GM18909 (cell line): ENCODE measurements around the gene ALDOA.

Source experiments
- ATAC-seq: cut with Tn5 transposase; IDR thresholded peaks from one replicate; pipeline ENCODE4 v1.9.1; 2021; ENCODE audit warnings: mild to moderate bottlenecking; ENCODE audit not compliant: unreplicated experiment, poor library complexity

ALDOA gene

GRCh38 chr16:30067584-30067916 lies 2.0 kb downstream of the ALDOA start:
- ATAC-seq = no peak

GRCh38 chr16:30068333-30068732 lies 2.8 kb downstream of the ALDOA start:
- no peak for ATAC-seq

DNA sequence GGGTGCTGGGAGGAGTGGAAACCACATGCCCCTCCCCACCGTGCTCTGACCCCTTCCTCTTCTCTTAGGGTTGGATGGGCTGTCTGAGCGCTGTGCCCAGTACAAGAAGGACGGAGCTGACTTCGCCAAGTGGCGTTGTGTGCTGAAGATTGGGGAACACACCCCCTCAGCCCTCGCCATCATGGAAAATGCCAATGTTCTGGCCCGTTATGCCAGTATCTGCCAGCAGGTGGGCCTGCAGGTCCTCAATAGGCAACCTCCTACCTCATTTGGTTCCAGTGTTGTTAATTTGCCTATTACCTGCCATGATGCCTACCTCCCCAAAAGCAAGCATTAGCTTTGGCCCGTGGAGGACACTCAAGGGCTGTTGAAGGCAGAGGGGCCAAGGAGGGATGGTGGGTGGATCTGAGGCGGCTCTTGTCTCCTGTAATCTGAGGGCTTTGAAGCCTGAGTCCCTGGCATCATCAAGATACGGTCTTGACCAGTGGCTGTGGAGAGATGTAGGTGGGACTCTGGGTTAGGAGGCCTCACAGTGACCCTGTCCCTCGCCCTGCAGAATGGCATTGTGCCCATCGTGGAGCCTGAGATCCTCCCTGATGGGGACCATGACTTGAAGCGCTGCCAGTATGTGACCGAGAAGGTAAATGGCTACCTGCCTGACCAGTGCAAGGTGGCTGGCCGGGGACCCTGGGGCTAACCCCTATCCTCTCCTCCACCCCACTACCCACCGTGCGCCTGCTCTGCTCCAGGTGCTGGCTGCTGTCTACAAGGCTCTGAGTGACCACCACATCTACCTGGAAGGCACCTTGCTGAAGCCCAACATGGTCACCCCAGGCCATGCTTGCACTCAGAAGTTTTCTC lies 3.4 kb downstream of the ALDOA start:
- ATAC-seq = no peak

DNA sequence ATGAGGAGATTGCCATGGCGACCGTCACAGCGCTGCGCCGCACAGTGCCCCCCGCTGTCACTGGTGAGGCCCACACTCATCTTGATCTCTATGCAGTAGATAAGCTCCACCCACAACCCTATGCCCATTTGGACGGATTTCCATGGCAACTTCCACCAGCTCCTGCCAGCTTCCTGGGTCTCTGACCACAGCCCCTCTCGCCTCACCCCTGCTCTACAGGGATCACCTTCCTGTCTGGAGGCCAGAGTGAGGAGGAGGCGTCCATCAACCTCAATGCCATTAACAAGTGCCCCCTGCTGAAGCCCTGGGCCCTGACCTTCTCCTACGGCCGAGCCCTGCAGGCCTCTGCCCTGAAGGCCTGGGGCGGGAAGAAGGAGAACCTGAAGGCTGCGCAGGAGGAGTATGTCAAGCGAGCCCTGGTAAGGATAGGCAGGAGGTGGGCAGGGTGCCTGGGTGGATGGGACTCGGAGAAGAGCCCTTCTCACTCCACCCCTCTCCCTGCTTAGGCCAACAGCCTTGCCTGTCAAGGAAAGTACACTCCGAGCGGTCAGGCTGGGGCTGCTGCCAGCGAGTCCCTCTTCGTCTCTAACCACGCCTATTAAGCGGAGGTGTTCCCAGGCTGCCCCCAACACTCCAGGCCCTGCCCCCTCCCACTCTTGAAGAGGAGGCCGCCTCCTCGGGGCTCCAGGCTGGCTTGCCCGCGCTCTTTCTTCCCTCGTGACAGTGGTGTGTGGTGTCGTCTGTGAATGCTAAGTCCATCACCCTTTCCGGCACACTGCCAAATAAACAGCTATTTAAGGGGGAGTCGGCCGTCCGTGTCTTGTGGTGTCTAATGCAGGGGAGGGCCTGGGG lies 4.3 kb downstream of the ALDOA start:
- ATAC-seq = no peak

DNA sequence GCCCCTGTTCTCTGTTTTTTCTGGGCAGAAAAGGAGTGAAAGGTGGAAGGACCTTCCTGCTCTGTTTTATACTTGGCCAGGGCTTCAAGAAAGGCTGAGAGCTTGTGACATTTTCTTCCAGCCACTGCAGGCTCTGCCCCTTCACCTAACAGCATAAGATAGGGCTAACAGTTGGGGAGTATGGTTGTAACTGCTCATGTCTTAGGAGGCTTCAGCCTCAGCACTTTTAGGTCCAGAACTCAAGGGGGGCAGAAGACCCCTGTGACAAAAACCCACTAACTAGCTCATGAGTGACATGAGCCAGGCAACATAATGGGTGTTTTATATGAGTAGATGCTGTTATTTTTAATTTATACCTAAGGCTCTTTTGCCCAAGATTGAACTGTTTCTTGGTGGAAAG lies 4.9 kb downstream of the ALDOA start:
- no peak for ATAC-seq

DNA sequence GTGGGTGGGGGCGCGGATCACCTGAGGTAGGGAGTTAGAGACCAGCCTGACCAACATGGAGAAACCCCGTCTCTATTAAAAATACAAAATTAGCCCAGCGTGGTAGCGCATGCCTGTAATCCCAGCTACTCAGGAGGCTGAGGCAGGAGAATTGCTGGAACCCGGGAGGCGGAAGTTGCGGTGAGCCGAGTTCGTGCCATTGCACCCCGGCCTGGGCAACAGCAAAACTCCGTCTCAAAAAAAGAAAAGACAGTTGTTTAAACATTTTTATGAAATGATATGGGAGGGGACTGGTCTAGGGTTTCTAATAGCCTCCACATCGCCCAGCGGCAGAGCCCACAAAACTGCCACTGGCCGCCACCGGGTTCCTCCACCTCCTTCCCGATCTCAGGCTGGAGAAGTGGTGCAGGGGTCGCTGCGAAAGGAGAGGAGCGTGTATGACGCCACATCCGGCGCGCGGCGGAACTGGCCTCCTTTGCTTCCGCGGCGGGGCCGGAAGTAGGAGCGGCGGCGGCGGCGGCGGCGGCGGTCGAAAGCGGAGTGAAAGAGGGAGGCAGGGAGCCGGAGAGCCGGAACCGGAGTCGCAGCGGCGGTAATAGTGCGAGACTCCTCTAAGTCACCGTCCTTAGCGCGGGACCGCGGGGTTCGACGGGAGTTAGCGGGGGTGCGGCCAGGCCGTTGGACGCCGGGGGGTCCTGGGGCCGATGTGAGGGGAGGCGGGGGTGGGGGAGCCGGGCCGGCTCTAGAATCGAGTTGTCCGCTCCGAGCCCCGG lies 10.1 kb downstream of the ALDOA start, which contains the start of gene PPP4C:
TSS of gene PPP4C (plus strand) at position 492 of the 773 bp plus-strand sequence. CDS start 384 bp downstream, outside the sequence.
- ATAC-seq = peak; percentile 71

DNA sequence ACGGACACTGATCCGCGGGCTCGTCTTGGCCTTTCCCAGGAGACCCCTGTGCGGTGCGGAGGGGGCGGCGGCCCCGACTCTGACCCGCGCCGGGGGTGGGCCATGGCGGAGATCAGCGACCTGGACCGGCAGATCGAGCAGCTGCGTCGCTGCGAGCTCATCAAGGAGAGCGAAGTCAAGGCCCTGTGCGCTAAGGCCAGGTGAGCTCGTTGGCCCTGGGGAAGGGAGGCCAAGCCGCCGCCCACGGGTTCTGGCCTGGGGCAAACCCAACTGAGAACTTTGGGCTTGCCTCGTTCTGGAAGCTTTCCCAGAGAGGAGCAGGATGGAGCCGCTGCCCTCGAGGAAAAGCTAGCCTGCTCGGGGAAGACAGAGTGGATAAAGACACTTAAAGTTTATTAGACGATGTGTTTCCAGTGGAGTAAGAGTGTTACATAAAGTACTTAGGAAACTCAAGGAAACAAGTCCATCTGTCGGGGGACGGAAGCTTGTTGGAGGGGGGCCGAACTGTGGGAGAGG lies 10.8 kb downstream of the ALDOA start:
- peak; percentile 30 for ATAC-seq

DNA sequence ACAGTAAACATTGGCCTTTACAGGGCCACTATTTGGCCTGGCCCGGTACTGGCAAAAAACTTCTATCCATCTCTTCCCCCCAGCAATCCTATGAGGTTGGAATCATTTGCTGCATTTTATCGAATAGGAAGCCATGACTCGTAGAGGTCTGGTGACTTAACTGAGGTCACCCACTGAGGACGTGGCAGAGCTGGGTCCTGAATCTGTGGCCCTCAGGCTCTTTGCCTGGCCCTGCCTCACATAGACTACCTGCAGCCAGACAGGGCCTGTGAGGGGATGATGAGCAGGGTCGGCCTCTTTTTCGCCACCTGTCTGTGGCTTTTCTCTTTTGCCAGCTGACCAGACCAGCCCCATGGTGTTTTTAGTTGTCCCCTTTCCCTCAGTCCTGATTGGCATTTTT lies 12.1 kb downstream of the ALDOA start:
- ATAC-seq = no peak

GRCh38 chr16:30078744-30079143 lies 13.2 kb downstream of the ALDOA start:
- ATAC-seq = no peak

- no peak for ATAC-seq
These were observed 13.9 kb downstream of the ALDOA start for GRCh38 chr16:30079480-30079879.

DNA sequence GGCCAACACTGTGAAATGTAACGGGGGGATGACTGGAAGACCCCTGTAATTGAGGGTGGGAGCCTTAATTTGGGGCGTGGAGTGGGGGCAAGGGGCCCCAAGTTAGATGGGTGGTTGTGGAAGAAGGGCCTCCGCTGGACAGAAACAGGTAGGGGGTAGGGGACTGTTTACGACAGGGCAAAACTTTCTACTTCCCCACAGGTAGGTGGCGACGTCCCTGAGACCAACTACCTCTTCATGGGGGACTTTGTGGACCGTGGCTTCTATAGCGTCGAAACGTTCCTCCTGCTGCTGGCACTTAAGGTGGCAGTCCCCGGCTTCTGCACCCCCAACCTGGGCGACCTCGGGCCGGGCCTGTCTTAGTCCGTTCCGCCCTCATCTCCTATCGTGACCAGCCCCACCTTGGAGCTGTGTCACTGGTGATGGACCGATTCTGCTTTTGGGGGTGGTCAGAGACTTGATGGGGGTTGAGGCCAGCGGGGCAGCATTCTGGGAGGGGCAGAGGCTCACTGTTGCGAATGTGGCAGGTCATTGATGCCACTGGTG lies 17.1 kb downstream of the ALDOA start:
- ATAC-seq = no peak

DNA sequence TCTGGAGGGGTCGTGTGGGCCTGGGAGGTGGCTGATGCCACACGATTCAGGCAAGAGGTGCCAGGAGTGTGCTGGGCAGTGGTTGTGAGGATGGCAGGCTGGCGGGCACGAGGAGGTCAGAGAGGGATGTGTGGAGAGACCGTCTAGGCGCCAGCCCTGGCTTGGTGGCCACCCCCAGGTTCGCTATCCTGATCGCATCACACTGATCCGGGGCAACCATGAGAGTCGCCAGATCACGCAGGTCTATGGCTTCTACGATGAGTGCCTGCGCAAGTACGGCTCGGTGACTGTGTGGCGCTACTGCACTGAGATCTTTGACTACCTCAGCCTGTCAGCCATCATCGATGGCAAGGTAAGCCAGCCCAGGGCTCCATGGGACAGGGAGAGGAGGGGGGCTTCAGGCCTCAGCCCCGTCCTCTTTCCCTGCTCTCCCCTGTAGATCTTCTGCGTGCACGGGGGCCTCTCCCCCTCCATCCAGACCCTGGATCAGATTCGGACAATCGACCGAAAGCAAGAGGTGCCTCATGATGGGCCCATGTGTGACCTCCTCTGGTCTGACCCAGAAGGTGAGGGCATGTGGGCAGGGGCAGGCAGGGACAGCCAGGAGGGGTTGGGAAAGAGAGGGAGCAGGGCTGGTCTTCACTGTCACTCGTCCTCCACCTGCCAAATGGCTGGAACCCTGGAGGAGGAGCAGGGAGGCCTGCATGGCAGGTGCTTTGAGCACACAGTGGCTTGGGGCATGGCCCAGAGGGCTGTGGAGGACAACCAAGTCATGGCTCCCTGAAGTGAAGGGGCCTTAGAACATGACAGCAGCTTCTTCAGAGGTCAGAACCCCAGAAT lies 17.9 kb downstream of the ALDOA start:
- no peak for ATAC-seq

- ATAC-seq = no peak
These were observed 18.7 kb downstream of the ALDOA start for GRCh38 chr16:30084096-30084815.

- no peak for ATAC-seq
These were observed 19.2 kb downstream of the ALDOA start for GRCh38 chr16:30084816-30085159.

GRCh38 chr16:30085247-30085646 lies 19.7 kb downstream of the ALDOA start:
- no peak for ATAC-seq

- ATAC-seq = no peak
These were observed 20.3 kb downstream of the ALDOA start for GRCh38 chr16:30085820-30086219.

DNA sequence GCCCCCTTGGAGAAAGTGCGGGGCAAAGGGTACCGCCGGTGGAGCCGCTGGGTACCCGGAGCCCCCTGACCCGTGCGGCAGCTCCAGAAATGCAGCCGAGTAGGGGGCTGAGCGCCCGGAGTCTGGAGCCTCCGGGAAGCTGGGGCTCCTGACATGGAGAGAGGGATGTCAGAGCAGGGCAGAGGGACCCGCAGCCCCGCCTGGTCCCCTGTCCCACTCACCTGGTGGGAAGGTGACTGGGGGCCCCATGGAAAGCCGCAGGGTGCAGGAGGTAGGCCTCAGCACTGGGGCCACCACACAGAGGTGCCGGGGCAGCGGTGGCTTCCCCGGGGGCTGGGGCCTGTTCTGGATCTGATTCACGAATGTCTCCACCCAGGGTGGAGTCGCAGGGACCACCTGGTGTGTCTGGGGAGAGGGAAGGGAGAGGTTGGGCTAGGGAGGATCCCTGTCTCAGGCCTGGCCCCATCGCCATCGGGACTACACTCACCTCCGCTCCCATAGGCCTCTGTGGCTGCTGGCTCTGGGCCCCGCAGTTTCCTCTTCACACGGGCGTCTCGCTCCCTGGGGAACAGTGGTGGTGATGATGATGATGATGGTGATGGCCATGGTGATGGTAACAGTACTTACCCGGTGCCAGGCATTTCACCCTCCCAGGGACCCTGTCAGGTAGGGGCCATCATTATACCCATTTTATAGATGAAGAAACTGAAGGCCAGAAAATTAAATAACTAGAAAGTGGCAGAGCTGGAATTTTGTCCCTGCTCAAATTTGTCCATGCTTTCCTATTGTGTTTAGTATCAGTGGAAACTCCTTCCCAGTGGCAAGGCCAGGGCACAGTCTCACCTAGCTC lies 21.0 kb downstream of the ALDOA start:
- no peak for ATAC-seq
